A673 (cell line): ENCODE results near the gene LPCAT2.

Experiments
- CTCF ChIP-seq: fragments of 300-800, 200-600 bp; sonication (generic); conservative IDR thresholded peaks from 2 replicates; pipeline ENCODE4 v1.5.1; 2017; ENCODE audit warnings: low read depth, mild to moderate bottlenecking, antibody characterized with exemption, low read length, moderate library complexity, mixed read lengths
- EZH2 ChIP-seq: fragments of 200-600 bp; sonication (generic); IDR thresholded peaks from 2 replicates; pipeline ENCODE4 v1.6.1; 2017; ENCODE audit warnings: borderline replicate concordance, low read depth, mild to moderate bottlenecking, mixed read lengths, antibody characterized with exemption, low read length; ENCODE audit not compliant: poor library complexity, severe bottlenecking

GRCh38 chr16:55470533-55471371, 38.1 kb upstream of the LPCAT2 start:
- TF ChIP-seq EZH2 (no peak), CTCF (no peak)
